Neural progenitor cell (in vitro differentiated cells): Measurements from ENCODE around the gene LATS2. TPM values are rescaled to one million over a fixed set of nuclear protein-coding genes. Genes with fewer than 3 reads are reported as not detected.

ENCODE experiments used
- DNase-seq: peaks from one replicate; pipeline ENCODE4 v3.0.0-alpha.2; 2016; ENCODE audit warnings: low spot score
- H2AFZ ChIP-seq: fragments of 200-600 bp; sonication (generic); replicated peaks from 2 replicates; pipeline ENCODE4 v1.6.1; 2016; ENCODE audit warnings: antibody characterized with exemption
- H3F3A ChIP-seq: fragments of 200-600 bp; sonication (generic); 2 replicates; pipeline ENCODE4 v1.6.1; 2016; ENCODE audit warnings: antibody characterized with exemption, low read depth
- H3K27ac ChIP-seq: fragments of 200-600 bp; sonication (generic); 2 replicates; pipeline ENCODE4 v1.5.1; 2016; ENCODE audit warnings: mild to moderate bottlenecking
- H3K27me3 ChIP-seq: fragments of 200-600 bp; sonication (generic); 2 replicates; pipeline ENCODE4 v1.6.1; 2016; ENCODE audit warnings: mild to moderate bottlenecking, moderate library complexity
- H3K36me3 ChIP-seq: fragments of 200-600 bp; sonication (generic); 2 replicates; pipeline ENCODE4 v1.5.1; 2016
- H3K4me1 ChIP-seq: fragments of 200-600 bp; sonication (generic); 2 replicates; pipeline ENCODE4 v1.6.1; 2016; ENCODE audit warnings: mixed run types
- H3K4me2 ChIP-seq: fragments of 200-600 bp; sonication (generic); 2 replicates; pipeline ENCODE4 v1.6.1; 2016
- H3K4me3 ChIP-seq: fragments of 200-600 bp; sonication (generic); 2 replicates; pipeline ENCODE4 v1.5.1; 2016
- H3K79me2 ChIP-seq: fragments of 200-600 bp; sonication (generic); 2 replicates; pipeline ENCODE4 v1.6.1; 2016; ENCODE audit warnings: low read depth
- H3K9ac ChIP-seq: fragments of 200-600 bp; sonication (generic); 2 replicates; pipeline ENCODE4 v1.6.1; 2016
- H3K9me3 ChIP-seq: fragments of 200-600 bp; sonication (generic); 2 replicates; pipeline ENCODE4 v1.5.1; 2016; ENCODE audit warnings: low read depth
- H4K20me1 ChIP-seq: fragments of 200-600 bp; sonication (generic); 2 replicates; pipeline ENCODE4 v1.6.1; 2016; ENCODE audit warnings: low read depth
- H3K27ac Mint-ChIP-seq: 3 replicates; pipeline ENCODE4 v1.8.0; 2021; ENCODE audit warnings: mixed read lengths
- H3K27me3 Mint-ChIP-seq: 2 replicates; pipeline ENCODE4 v1.8.0; 2022; ENCODE audit warnings: low read depth, mild to moderate bottlenecking, inconsistent platforms, moderate library complexity, mixed read lengths; ENCODE audit not compliant: insufficient read depth
- H3K36me3 Mint-ChIP-seq: 3 replicates; pipeline ENCODE4 v1.8.0; 2021; ENCODE audit warnings: mixed read lengths
- H3K4me1 Mint-ChIP-seq: 3 replicates; pipeline ENCODE4 v1.8.0; 2021; ENCODE audit warnings: mixed read lengths
- H3K4me3 Mint-ChIP-seq: 3 replicates; pipeline ENCODE4 v1.8.0; 2021; ENCODE audit warnings: mild to moderate bottlenecking, moderate library complexity, mixed read lengths
- H3K9me3 Mint-ChIP-seq: 3 replicates; pipeline ENCODE4 v1.8.0; 2020; ENCODE audit warnings: mixed read lengths
- EZH2 ChIP-seq: fragments of 200-600 bp; sonication (generic); IDR thresholded peaks from 2 replicates; pipeline ENCODE4 v1.6.1; 2017; ENCODE audit warnings: antibody characterized with exemption, mild to moderate bottlenecking, moderate library complexity
- EZH2phosphoT487 ChIP-seq: fragments of 200-600 bp; sonication (generic); IDR thresholded peaks from 2 replicates; pipeline ENCODE4 v1.6.1; 2017; ENCODE audit warnings: antibody characterized with exemption
- total RNA-seq: library from RNA; depleted of rRNA; stranded (reverse); fragments of >200 nt; gene quantifications from 2 replicates; pipeline ENCODE4 v1.2.3, GENCODE V29; 2015; ENCODE audit warnings: low replicate concordance
- TF ChIP-seq, protein P1 (sequence below): fragments of 200-600 bp; sonication (generic); IDR thresholded peaks from 2 replicates; pipeline ENCODE4 v1.5.1; 2017; ENCODE audit warnings: antibody characterized with exemption, mild to moderate bottlenecking

Gene LATS2
- total RNA-seq, 1 donor from 2014 or later: 15.2 TPM

DNA sequence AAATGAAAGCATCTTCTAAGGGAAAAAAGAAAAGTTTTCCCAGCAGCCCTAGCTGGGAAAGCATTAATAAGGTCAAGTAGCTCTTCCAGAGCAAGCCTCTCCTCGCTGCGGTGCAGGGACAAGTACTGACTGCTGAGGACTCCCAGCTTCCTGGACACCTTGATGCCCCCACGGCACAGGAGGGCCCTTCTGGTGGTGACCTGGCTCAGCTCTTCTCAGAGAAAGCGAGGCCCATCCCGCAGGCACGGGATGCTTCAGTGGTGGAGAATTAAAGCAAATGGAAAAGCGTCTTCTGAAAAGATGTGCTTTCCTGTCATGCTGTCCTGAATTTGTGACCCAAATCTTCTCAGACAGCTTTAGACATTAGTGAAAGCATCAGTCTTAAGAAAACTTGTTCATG is 38.8 kb upstream of the LATS2 start:
- H3K27me3 Mint-ChIP-seq: peaks cover 8% of the 10 kb centered on the region
- TF ChIP-seq, protein P1, sequence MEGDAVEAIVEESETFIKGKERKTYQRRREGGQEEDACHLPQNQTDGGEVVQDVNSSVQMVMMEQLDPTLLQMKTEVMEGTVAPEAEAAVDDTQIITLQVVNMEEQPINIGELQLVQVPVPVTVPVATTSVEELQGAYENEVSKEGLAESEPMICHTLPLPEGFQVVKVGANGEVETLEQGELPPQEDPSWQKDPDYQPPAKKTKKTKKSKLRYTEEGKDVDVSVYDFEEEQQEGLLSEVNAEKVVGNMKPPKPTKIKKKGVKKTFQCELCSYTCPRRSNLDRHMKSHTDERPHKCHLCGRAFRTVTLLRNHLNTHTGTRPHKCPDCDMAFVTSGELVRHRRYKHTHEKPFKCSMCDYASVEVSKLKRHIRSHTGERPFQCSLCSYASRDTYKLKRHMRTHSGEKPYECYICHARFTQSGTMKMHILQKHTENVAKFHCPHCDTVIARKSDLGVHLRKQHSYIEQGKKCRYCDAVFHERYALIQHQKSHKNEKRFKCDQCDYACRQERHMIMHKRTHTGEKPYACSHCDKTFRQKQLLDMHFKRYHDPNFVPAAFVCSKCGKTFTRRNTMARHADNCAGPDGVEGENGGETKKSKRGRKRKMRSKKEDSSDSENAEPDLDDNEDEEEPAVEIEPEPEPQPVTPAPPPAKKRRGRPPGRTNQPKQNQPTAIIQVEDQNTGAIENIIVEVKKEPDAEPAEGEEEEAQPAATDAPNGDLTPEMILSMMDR: no peak
- no peak for TF ChIP-seq EZH2
- no peak for TF ChIP-seq EZH2phosphoT487
- no peaks in the 10 kb centered on the region for H3K79me2 ChIP-seq
- H3K36me3 ChIP-seq: no peaks in the 10 kb centered on the region
- no peak overlapping the region for H3K4me3 Mint-ChIP-seq
- H3K27ac Mint-ChIP-seq: no peak overlapping the region
- H3K27ac ChIP-seq: no peak overlapping the region
- H3K9me3 ChIP-seq: no peaks in the 10 kb centered on the region
- H3K36me3 Mint-ChIP-seq: no peaks in the 10 kb centered on the region
- no peaks in the 10 kb centered on the region for H3K4me1 ChIP-seq
- peaks cover 7% of the 10 kb centered on the region for H3K9me3 Mint-ChIP-seq
- no peaks in the 10 kb centered on the region for H3K27me3 ChIP-seq
- no peaks in the 10 kb centered on the region for H4K20me1 ChIP-seq
- H3K4me2 ChIP-seq: no peak overlapping the region
- no peak overlapping the region for H3K9ac ChIP-seq
- H3K4me1 Mint-ChIP-seq: no peaks in the 10 kb centered on the region
- no peak overlapping the region for H2AFZ ChIP-seq
- DNase-seq: no peak
- H3F3A ChIP-seq: no peaks in the 10 kb centered on the region
- no peak overlapping the region for H3K4me3 ChIP-seq

DNA sequence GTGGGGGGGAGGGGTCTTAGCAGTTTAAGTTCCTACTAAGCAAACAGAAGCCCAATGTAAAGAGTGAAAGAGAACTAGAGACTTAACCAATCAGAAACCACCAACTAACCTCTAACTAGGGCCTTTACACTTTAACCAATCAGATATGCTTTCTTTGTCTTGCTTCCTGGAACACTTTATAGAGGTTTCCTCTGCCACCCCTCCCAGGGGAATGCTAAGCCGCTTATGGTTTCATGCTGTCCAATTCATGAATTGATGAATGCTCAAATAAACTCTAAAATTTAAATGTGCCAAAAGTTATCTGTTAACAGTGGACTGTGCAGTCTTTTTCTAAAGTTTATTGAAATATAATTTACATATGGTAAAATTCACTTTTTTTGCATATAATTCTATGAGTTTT is 33.9 kb upstream of the LATS2 start:
- Histone ChIP-seq H2AFZ (no peak overlapping the region), H3K79me2 (no peaks in the 10 kb centered on the region), H3K4me3 (no peak overlapping the region), H3K9ac (no peak overlapping the region), H3K9me3 (no peaks in the 10 kb centered on the region), H3K27me3 (no peaks in the 10 kb centered on the region), H3K27ac (no peak overlapping the region), H4K20me1 (no peaks in the 10 kb centered on the region), H3K36me3 (no peaks in the 10 kb centered on the region), H3F3A (no peaks in the 10 kb centered on the region), H3K4me2 (no peak overlapping the region), H3K4me1 (no peaks in the 10 kb centered on the region)
- peaks cover 2% of the 10 kb centered on the region for H3K9me3 Mint-ChIP-seq
- no peak for DNase-seq
- H3K27me3 Mint-ChIP-seq: peaks cover 4% of the 10 kb centered on the region
- no peak overlapping the region for H3K27ac Mint-ChIP-seq
- TF ChIP-seq, protein P1: no peak
- no peak overlapping the region for H3K4me3 Mint-ChIP-seq
- no peaks in the 10 kb centered on the region for H3K4me1 Mint-ChIP-seq
- H3K36me3 Mint-ChIP-seq: no peaks in the 10 kb centered on the region

DNA sequence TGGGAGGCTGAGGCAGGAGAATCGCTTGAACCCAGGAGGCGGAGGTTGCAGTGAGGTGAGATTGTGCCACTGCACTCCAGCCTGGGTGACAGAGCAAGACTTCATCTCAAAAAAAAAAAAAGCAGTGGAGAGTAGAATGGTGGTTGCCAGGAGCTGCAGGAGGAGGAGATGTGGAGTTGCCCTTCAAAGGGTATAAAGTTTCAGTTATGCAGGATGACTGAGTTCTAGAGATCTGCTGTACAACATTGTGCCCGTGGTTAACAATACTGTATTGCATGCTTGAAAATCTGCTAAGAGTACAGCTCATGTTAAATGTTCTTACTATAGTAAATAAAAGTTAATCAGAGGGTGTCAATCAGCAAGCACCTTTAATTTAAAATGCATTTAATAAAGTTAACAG is 28.4 kb upstream of the LATS2 start:
- Histone ChIP-seq H3K79me2 (no peaks in the 10 kb centered on the region), H2AFZ (no peak overlapping the region), H4K20me1 (no peaks in the 10 kb centered on the region), H3K4me1 (no peaks in the 10 kb centered on the region), H3K27ac (no peak overlapping the region), H3K4me2 (no peak overlapping the region), H3K4me3 (no peak overlapping the region), H3K27me3 (no peaks in the 10 kb centered on the region), H3K9me3 (no peaks in the 10 kb centered on the region), H3K36me3 (no peaks in the 10 kb centered on the region), H3F3A (no peaks in the 10 kb centered on the region), H3K9ac (no peak overlapping the region)
- Mint-ChIP-seq H3K4me1 (peaks cover 2% of the 10 kb centered on the region), H3K9me3 (no peaks in the 10 kb centered on the region), H3K4me3 (no peak overlapping the region), H3K27ac (no peak overlapping the region), H3K36me3 (no peaks in the 10 kb centered on the region), H3K27me3 (peaks cover 4% of the 10 kb centered on the region)
- no peak for TF ChIP-seq EZH2
- TF ChIP-seq EZH2phosphoT487: no peak
- TF ChIP-seq, protein P1: no peak
- DNase-seq: no peak

DNA sequence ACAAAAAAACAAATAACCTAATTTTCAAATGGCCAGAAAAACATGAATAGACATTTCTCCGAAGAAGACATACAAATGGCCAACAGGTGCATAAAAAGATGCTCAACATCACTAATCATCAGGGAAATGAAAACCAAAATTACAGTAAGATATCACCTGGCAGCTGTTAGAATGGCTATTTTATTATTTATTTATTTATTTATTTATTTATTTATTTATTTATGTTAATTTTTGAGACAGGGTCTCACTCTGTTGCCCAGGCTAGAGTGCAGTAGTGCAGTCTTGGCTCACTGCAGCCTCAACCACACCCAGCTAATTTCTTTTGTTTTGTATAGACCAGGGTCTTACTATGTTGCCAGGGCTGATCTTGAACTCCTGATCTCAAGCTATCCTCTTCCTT is 27.1 kb upstream of the LATS2 start:
- H3F3A ChIP-seq: no peaks in the 10 kb centered on the region
- Mint-ChIP-seq H3K27ac (no peak overlapping the region), H3K9me3 (no peaks in the 10 kb centered on the region), H3K4me1 (peaks cover 2% of the 10 kb centered on the region), H3K27me3 (peaks cover 2% of the 10 kb centered on the region), H3K4me3 (no peak overlapping the region), H3K36me3 (no peaks in the 10 kb centered on the region)
- H3K36me3 ChIP-seq: no peaks in the 10 kb centered on the region
- H2AFZ ChIP-seq: no peak overlapping the region
- H3K4me3 ChIP-seq: no peak overlapping the region
- no peak overlapping the region for H3K9ac ChIP-seq
- no peaks in the 10 kb centered on the region for H3K9me3 ChIP-seq
- H3K79me2 ChIP-seq: no peaks in the 10 kb centered on the region
- H3K4me2 ChIP-seq: no peak overlapping the region
- no peaks in the 10 kb centered on the region for H3K27me3 ChIP-seq
- no peaks in the 10 kb centered on the region for H4K20me1 ChIP-seq
- TF ChIP-seq EZH2: no peak
- TF ChIP-seq EZH2phosphoT487: no peak
- TF ChIP-seq, protein P1: no peak
- no peak overlapping the region for H3K27ac ChIP-seq
- H3K4me1 ChIP-seq: no peaks in the 10 kb centered on the region
- no peak for DNase-seq
